IMR-90 (cell line): ENCODE results near the gene ACOT2. TPM values are rescaled to one million over a fixed set of nuclear protein-coding genes. Genes with fewer than 3 reads are reported as not detected.
"Not testable (repeated sequence)": the region's sequence is repeated elsewhere in the genome, so short reads cannot be mapped to it uniquely, and the experiment has no call there.

Experiments used
- ATAC-seq: fragments of 200-7000 bp; cut with Tn5 transposase; 2 replicates; pipeline ENCODE4 v1.9.1; 2020; ENCODE audit warnings: low read depth, mild to moderate bottlenecking, moderate library complexity
- BruUV-seq: library from RNA; stranded (reverse); fragments of 400-500 nt; replicated peaks from 2 replicates; lab custom pipeline; 2021; lab: Mats Ljungman, UMichigan
- CTCF ChIA-PET: fragments of 300-600 bp; formaldehyde crosslinking; extraction: SDS; loops from one replicate; lab custom pipeline; 2021; ENCODE audit warnings: antibody characterized with exemption; lab: Yijun Ruan, JAX
- POLR2A ChIA-PET: fragments of 300-600 bp; sonication (Branson Sonifier 250); formaldehyde crosslinking; loops from one replicate; lab custom pipeline; 2022; ENCODE audit warnings: antibody characterized with exemption; ENCODE audit not compliant: unreplicated experiment; lab: Charles Lee
- DNase-seq: peaks from one replicate; pipeline ENCODE4 v3.0.0; 2013
- H2AFZ ChIP-seq: replicated peaks from 2 replicates; pipeline ENCODE3; 2013; ENCODE audit warnings: low read length, mild to moderate bottlenecking; ENCODE audit not compliant: poor library complexity
- H2AK5ac ChIP-seq: 2 replicates; pipeline ENCODE4 v1.6.1; 2013; ENCODE audit warnings: low read depth, low read length, inconsistent platforms
- H2AK9ac ChIP-seq: replicated peaks from 2 replicates; pipeline ENCODE3; 2013; ENCODE audit warnings: mild to moderate bottlenecking, low read depth, low read length, moderate library complexity; ENCODE audit not compliant: poor library complexity
- H2BK120ac ChIP-seq: 2 replicates; pipeline ENCODE4 v1.6.1; 2013; ENCODE audit warnings: low read depth, low read length, inconsistent platforms
- H2BK15ac ChIP-seq: 3 replicates; pipeline ENCODE4 v1.6.1; 2013; ENCODE audit warnings: low read depth, low read length, inconsistent platforms
- H2BK20ac ChIP-seq: 2 replicates; pipeline ENCODE4 v1.6.1; 2013; ENCODE audit warnings: low read depth, mild to moderate bottlenecking, inconsistent platforms, low read length, moderate library complexity
- H2BK5ac ChIP-seq: 2 replicates; pipeline ENCODE4 v1.6.1; 2013; ENCODE audit warnings: mild to moderate bottlenecking, low read depth, low read length, inconsistent platforms; ENCODE audit not compliant: poor library complexity, severe bottlenecking
- H3K14ac ChIP-seq: replicated peaks from 2 replicates; pipeline ENCODE4 v1.6.1; 2013; ENCODE audit warnings: low read depth, low read length, inconsistent platforms
- H3K18ac ChIP-seq: 2 replicates; pipeline ENCODE4 v1.6.1; 2013; ENCODE audit warnings: low read depth, low read length, control low read depth
- H3K23ac ChIP-seq: 2 replicates; pipeline ENCODE4 v1.6.1; 2013; ENCODE audit warnings: low read depth, low read length, inconsistent platforms
- H3K27ac ChIP-seq: 2 replicates; pipeline ENCODE4 v1.5.1; 2013; ENCODE audit warnings: mild to moderate bottlenecking, control low read depth, low read length; ENCODE audit not compliant: insufficient read depth
- H3K27me3 ChIP-seq: 2 replicates; pipeline ENCODE4 v1.6.1; 2013; ENCODE audit warnings: low read length; ENCODE audit not compliant: control insufficient read depth, insufficient read depth
- H3K36me3 ChIP-seq: 2 replicates; pipeline ENCODE4 v1.6.1; 2013; ENCODE audit warnings: low read length, mixed read lengths; ENCODE audit not compliant: control insufficient read depth, insufficient read depth
- H3K4ac ChIP-seq: 2 replicates; pipeline ENCODE4 v1.6.1; 2013; ENCODE audit warnings: low read depth, low read length, inconsistent platforms
- H3K4me1 ChIP-seq: 2 replicates; pipeline ENCODE4 v1.6.1; 2013; ENCODE audit warnings: low read length, mixed read lengths; ENCODE audit not compliant: control insufficient read depth, insufficient read depth
- H3K4me2 ChIP-seq: 2 replicates; pipeline ENCODE4 v1.6.1; 2013; ENCODE audit warnings: low read depth, mild to moderate bottlenecking, control low read depth, low read length, moderate library complexity
- H3K4me3 ChIP-seq: 2 replicates; pipeline ENCODE4 v1.5.1; 2013; ENCODE audit warnings: low read depth, mild to moderate bottlenecking, control low read depth, low read length, moderate library complexity; ENCODE audit not compliant: insufficient read depth
- H3K56ac ChIP-seq: 2 replicates; pipeline ENCODE4 v1.6.1; 2013; ENCODE audit warnings: low read length, inconsistent platforms; ENCODE audit not compliant: insufficient read depth; ENCODE audit errors: extremely low read depth
- H3K79me1 ChIP-seq, 2 experiments: 2 replicates each; pipeline ENCODE4 v1.6.1; 2013; ENCODE audit warnings: low read length in 2 of 2, inconsistent platforms in 1 of 2, low read depth in 1 of 2
- H3K9ac ChIP-seq: 2 replicates; pipeline ENCODE4 v1.6.1; 2013; ENCODE audit warnings: low read depth, low read length, control low read depth
- H3K9me1 ChIP-seq: 2 replicates; pipeline ENCODE4 v1.6.1; 2013; ENCODE audit warnings: low read length, inconsistent platforms; ENCODE audit not compliant: insufficient read depth
- H3K9me3 ChIP-seq: 2 replicates; pipeline ENCODE4 v1.6.1; 2013; ENCODE audit warnings: low read length; ENCODE audit not compliant: control insufficient read depth, insufficient read depth
- H4K20me1 ChIP-seq: 2 replicates; pipeline ENCODE4 v1.6.1; 2013; ENCODE audit warnings: low read length, inconsistent platforms; ENCODE audit not compliant: insufficient read depth
- H4K5ac ChIP-seq: 2 replicates; pipeline ENCODE4 v1.6.1; 2013; ENCODE audit warnings: mild to moderate bottlenecking, low read depth, low read length, control low read depth
- H4K8ac ChIP-seq, 2 experiments: 2 replicates each; pipeline ENCODE4 v1.6.1; 2013; ENCODE audit warnings: low read depth in 2 of 2, low read length in 2 of 2, control low read depth in 1 of 2, inconsistent platforms in 1 of 2
- H4K91ac ChIP-seq: 2 replicates; pipeline ENCODE4 v1.6.1; 2013; ENCODE audit warnings: low read depth, low read length, inconsistent platforms; ENCODE audit not compliant: insufficient read depth
- WGBS, 2 experiments: methylation state at CpG; one replicate each; pipeline versions ENCODE4 v1.1.5 to v1.1.7; 2013; ENCODE audit warnings: missing lambda C conversion rate in 2 of 2; ENCODE audit not compliant: insufficient read length in 1 of 2; ENCODE audit errors: extremely low coverage in 2 of 2; 5-methylcytosine and 5-hydroxymethylcytosine counted together
- dilution Hi-C: fragments of 300-500 bp; cut with HindIII; formaldehyde crosslinking; loops from one replicate; pipeline ENCODE4 v1.14.3; 2018; ENCODE audit warnings: low sequenced_read_pairs; ENCODE audit not compliant: unreplicated experiment
- in situ Hi-C: fragments of 300-500 bp; cut with MboI; formaldehyde crosslinking; loops from 3 replicates; pipeline ENCODE4 v1.14.3; 2019; ENCODE audit warnings: low sequenced_read_pairs, inconsistent platforms, mixed read lengths
- intact Hi-C: fragments of 100-400 bp; cut with micrococcal nuclease; formaldehyde crosslinking; loops from 2 replicates; pipeline ENCODE4 v1.10.0; 2022
- polyA plus RNA-seq, 3 experiments: library from polyadenylated mRNA; depleted of rRNA; stranded (reverse); fragments of >200 nt; gene quantifications; 2 replicates each; pipeline ENCODE4 v1.2.3, GENCODE V29; 2012; ENCODE audit warnings: low replicate concordance in 1 of 3
- total RNA-seq: library from RNA; depleted of rRNA; stranded (reverse); fragments of >200 nt; gene quantifications from 2 replicates; pipeline ENCODE4 v1.2.3, GENCODE V29; 2012

ACOT2 gene
- total and polyA plus RNA-seq, 2 of the 4 experiments (the other 2 are of a cell fraction) = 24.7 to 33.1 TPM

DNA sequence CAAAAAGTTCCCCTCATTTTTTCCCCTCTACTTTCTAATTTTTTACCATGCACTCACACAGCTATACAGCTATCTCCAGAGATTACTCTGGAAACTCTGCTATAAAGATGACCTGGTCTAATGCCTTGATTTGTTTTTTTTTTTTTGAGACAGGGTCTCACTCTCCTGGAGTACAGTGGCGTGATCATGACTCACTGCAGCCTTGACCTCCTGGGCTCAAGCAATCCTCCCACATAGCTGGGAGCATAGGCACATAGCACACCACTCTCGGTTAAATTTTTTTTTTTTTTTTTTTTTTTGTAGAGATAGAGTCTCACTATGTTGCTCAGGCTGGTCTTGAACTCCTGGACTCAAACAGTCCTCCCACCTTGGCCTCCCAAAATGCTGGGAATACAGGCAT is 10.8 kb upstream of the ACOT2 start:
- H3K56ac ChIP-seq, H3K79me1 ChIP-seq, H3K23ac ChIP-seq, H2BK20ac ChIP-seq, in situ Hi-C loops, H4K20me1 ChIP-seq, H2AK5ac ChIP-seq, H4K8ac ChIP-seq, DNase-seq, H3K18ac ChIP-seq, H4K5ac ChIP-seq, H2AK9ac ChIP-seq, H3K27ac ChIP-seq, H3K4me3 ChIP-seq, H3K27me3 ChIP-seq, H2AFZ ChIP-seq, H3K9ac ChIP-seq, intact Hi-C loops, H2BK15ac ChIP-seq, H3K4ac ChIP-seq, CTCF ChIA-PET, H4K91ac ChIP-seq, dilution Hi-C loops, H3K36me3 ChIP-seq, ATAC-seq, H2BK5ac ChIP-seq, BruUV-seq, H3K14ac ChIP-seq, H3K4me2 ChIP-seq, POLR2A ChIA-PET, H2BK120ac ChIP-seq, H3K4me1 ChIP-seq, H3K9me3 ChIP-seq, H3K9me1 ChIP-seq: not testable (repeated sequence)
- no CpG with 5 or more reads among the region's 2 CpGs for WGBS, 2 experiments

DNA sequence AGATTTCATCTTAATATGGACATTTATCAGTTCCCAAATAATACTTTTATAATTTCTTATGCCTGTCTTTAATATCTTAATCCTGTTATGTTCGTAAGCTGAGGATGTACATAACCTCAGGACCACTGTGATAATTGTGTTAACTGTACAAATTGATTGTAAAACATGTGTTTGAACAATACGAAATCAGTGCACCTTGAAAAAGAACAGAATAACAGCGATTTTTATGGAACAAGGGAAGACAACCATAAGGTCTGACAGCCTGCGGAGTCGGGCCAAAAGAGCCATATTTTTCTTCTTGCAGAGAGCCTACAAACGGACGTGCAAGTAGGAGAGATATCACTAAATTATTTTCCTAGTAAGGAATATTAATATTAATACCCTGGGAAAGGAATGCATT is 6.8 kb upstream of the ACOT2 start:
- H3K4me1 ChIP-seq, H2BK20ac ChIP-seq, H2AK9ac ChIP-seq, H3K4ac ChIP-seq, H4K8ac ChIP-seq, POLR2A ChIA-PET, H3K56ac ChIP-seq, H3K23ac ChIP-seq, CTCF ChIA-PET, H3K79me1 ChIP-seq, H4K5ac ChIP-seq, H2BK15ac ChIP-seq, BruUV-seq, H3K9me3 ChIP-seq, H3K9ac ChIP-seq, H2AFZ ChIP-seq, H4K20me1 ChIP-seq, H4K91ac ChIP-seq, H2BK120ac ChIP-seq, H2AK5ac ChIP-seq, ATAC-seq, intact Hi-C loops, H2BK5ac ChIP-seq, dilution Hi-C loops, H3K18ac ChIP-seq, H3K4me3 ChIP-seq, DNase-seq, H3K27me3 ChIP-seq, H3K27ac ChIP-seq, H3K36me3 ChIP-seq, H3K4me2 ChIP-seq, H3K9me1 ChIP-seq, H3K14ac ChIP-seq: not testable (repeated sequence)
- in situ Hi-C loops = loop anchor here (5.0 kb wide), 1 partner anchor 40 kb away; no protein-coding TSS in a partner anchor
- WGBS, 2 experiments = no CpG with 5 or more reads among the region's 7 CpGs
